Thyroid gland (tissue), 4 donors: ENCODE measurements around the gene MAPK8IP3.

Experiments used
- POLR2A ChIP-seq, 2 donors: fragments of 450-650 bp; IDR thresholded peaks; one replicate each; pipeline ENCODE4 v1.6.1; 2017; ENCODE audit warnings: antibody characterized with exemption in 2 of 2, mild to moderate bottlenecking in 2 of 2, moderate library complexity in 1 of 2
- TF ChIP-seq, protein P1 (sequence below), 6 experiments: fragments of 200-600 bp in 3 of 6; fragments of 450-650 bp in 3 of 6; sonication (generic) in 3 of 6; IDR thresholded peaks; one replicate each; pipeline ENCODE4 v1.5.1; 2016 to 2019; ENCODE audit warnings: antibody characterized with exemption in 6 of 6, mild to moderate bottlenecking in 2 of 6, inconsistent platforms in 1 of 6, moderate library complexity in 1 of 6

DNA sequence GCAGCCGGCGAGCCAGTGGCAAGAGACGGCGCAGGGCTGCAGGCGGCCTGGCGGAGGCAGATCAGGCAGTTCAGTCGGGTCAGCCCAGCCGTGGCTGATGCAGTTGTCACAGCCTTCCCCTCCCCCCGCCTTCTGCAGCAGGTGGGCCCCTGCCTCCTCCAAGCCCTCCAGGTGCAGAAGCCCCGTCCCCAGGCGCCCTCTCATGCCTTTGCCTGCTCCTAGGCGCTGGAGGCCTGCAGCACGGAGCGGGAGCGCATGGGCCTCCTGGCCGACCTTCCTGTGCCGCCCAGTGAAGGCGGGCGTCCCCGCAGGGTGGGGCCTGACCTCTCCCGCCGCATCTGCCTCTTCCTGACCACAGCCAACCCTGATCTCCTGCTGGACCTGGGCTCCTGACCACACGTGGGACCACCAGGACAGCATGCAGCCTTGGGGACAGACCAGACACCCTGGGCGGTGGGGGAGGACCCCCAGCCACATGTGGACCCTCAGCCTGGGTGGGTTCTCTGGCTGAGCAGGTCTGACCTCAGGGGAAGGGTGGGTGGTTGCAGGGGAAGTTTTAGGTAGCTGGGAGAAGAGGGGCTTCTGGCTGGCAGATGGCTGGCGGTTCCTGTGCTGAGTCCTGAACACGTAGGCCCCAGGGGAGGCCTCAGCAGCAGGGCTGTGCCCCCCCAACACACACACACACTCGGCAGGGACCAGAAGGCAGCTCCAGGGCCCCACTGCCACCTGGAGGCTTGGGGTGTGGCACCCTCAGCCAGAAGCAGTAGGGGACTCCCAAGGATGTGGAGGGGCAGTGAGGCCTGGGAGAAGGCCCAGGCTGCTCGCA is 70.1 kb downstream of the MAPK8IP3 start:
- TF ChIP-seq POLR2A (IDR thresholded peaks at IDR 0.05), result no peak
- TF ChIP-seq, protein P1, sequence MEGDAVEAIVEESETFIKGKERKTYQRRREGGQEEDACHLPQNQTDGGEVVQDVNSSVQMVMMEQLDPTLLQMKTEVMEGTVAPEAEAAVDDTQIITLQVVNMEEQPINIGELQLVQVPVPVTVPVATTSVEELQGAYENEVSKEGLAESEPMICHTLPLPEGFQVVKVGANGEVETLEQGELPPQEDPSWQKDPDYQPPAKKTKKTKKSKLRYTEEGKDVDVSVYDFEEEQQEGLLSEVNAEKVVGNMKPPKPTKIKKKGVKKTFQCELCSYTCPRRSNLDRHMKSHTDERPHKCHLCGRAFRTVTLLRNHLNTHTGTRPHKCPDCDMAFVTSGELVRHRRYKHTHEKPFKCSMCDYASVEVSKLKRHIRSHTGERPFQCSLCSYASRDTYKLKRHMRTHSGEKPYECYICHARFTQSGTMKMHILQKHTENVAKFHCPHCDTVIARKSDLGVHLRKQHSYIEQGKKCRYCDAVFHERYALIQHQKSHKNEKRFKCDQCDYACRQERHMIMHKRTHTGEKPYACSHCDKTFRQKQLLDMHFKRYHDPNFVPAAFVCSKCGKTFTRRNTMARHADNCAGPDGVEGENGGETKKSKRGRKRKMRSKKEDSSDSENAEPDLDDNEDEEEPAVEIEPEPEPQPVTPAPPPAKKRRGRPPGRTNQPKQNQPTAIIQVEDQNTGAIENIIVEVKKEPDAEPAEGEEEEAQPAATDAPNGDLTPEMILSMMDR (IDR thresholded peaks at IDR 0.05), result no peak
